GM19240 (cell line): ENCODE results near the gene TAS1R1.

Source experiments
- DNase-seq: peaks from one replicate; pipeline ENCODE4 v3.0.0; 2011; ENCODE audit warnings: low spot score; ENCODE audit not compliant: insufficient read length

The TAS1R1 gene

DNA sequence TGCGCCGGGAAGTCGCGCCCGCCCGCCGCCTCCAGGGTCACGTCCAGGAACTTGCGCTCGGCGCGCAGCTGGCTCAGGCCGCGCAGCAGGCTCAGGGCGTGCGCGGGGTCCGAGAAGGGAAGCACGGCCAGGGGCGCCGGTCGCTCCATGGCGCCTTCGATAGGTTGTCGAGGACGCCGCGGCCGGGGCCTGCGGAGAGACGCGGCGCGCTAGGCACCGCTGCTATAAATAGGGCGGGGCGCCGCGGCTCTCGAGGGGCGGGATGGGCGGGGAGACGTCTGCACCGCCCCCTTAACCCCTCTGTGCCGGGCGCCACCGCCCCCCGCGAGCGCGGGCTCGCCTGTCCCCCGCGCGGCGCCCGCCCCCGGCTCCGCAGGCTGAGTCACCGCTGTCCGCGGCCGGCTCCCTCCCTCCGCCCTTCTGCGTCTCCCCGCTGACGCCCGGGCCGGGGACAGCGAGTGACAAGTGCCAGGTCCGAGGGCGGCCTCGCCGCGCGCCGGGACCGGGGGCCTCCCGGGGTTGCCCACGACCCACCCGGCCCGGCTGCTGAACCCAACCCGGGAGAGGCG is 47.6 kb downstream of the TAS1R1 start, which contains the start of gene KLHL21:
Gene KLHL21 (minus strand): TSS at position 201 of the 569 bp plus-strand sequence. CDS start 52 bp downstream, at position 149.
- peak; percentile 71 for DNase-seq

- no peak for DNase-seq
Observed at GRCh38 chr1:6603238-6603914, 48.3 kb downstream of the TAS1R1 start.

GRCh38 chr1:6603915-6604558 is 48.9 kb downstream of the TAS1R1 start:
- no peak for DNase-seq

DNA sequence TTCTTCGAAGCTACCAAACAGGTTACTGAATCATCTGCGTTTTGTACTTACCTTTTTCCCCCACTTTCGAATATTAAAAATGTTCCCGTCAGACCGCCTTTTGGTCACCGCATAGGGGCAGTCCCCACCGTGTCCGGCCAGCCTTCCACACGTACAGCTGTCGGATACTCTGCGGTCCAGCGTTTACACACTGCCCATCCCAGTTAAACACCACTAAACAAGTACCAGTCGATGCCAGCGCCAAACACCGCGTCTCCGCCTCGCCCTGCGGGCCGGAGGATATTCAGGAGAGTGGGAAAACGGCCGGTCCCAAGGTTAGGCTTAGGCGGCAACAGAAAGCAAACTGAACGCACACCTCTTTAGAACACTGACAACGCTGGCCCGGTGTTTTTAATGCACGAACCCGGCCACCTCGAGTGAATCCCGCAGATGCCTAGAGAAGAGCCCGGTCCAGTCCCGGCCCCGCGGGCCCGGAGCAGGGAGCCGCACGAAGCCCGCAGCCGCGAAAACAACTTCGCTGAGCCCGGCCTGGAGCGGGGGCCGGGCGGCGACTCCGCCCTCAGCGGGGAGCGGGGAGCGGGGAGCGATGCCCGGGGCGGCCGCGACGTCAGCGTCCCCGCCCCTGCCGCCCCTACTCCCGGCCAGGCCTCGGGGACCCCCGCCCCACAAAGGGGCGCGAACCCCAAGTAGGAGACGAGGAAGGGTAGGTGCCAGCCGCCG is 57.7 kb downstream of the TAS1R1 start:
- DNase-seq: no peak

- DNase-seq: peak; percentile 97
Observed at GRCh38 chr1:6613361-6614018, 58.4 kb downstream of the TAS1R1 start, which contains the start of gene PHF13. Gene PHF13, plus strand, starts transcription at chr1:6613731. Its CDS starts 336 bp downstream, at chr1:6614067.

DNA sequence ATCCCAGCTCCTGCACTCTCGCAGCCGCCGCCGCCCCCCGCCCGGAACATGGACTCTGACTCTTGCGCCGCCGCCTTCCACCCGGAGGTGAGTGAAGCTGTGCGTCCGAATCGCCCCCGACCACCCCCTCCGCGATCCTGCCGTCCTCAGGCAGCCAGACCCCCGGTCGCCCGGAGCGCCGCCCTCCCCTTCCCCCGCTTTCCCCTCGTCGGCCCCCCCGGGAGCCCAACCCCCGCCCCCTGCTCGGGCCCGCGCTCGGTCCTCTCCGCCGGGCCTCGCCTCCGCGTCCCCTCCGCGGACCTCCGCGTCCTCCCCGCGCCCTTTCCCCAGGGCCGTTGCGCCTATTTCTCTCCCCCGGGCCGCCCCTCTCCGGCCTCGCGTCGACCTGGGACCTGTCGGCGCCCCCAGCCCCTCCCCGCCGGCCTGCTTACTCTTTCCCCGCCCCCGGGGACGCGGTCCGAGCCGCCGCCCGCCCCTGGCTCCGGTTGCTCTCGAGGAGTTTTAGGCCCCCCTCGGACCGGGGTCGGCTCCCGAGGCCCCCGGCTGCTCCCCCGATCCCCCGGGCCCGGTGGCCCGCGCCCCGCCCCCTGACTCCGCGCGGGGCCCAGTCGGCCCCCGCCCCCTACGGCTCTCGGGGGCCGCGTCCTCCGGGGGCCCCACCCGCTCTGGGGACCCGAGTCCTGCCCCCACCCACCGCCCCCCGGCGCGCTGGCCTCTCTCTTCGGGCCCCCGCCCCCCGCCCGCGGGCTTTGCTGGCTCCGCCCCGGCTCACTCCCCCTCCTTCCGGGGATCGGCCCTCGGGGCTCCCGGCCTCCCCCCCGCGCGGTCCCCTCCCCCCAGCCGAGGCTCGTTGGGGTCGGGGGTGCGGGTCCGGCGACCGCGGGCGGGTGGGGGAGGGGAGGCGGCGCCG is 59.2 kb downstream of the TAS1R1 start:
- DNase-seq: peak; percentile 52

DNA sequence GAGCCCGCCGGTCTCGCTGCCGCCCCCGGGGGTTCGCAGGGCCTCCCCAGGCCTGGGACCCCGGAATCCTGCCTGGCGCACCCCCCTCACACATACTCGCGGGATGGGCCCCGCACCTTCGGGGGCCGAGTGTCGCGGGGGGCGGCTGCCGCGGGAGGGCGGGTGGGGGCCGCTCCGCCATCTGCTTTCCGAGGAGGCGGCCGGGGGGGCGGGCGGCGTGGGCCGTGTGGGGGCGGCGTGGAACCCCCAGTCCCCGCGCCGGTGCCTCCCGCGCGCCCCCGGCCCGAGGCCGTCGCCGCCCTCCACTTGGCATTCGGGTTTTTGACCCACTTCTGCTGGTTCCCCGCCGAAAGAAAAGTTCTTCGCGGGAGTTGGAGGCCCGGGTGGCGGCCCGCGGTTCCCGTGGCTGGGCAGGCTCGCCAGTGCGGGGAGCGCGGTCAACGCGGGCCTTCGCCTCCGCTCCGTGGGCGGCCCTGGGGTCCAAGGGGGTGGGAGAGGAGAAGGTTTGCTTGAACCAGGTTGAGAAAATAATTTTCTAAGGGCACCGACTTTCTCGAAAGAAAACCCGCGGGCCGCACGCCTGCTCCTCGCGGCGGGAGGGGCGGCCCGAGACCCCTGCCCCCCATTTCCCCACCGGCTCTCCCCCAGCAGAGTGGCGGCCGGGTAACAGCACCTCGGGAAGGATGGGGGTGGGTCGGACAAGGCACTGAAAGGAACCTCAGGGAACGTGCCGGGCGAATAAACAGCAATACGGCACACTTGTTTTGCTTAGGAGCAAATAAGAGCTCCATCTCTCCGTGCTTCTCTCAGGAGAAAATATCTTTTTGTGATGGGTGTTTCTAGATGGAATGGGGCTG is 60.0 kb downstream of the TAS1R1 start:
- DNase-seq: no peak

GRCh38 chr1:6619045-6619444 is 63.9 kb downstream of the TAS1R1 start:
- DNase-seq: no peak

GRCh38 chr1:6621429-6622391 is 66.6 kb downstream of the TAS1R1 start:
- no peak for DNase-seq

- no peak for DNase-seq
Observed at GRCh38 chr1:6622396-6623152, 67.5 kb downstream of the TAS1R1 start.

GRCh38 chr1:6623269-6623965 is 68.3 kb downstream of the TAS1R1 start:
- DNase-seq: no peak

DNA sequence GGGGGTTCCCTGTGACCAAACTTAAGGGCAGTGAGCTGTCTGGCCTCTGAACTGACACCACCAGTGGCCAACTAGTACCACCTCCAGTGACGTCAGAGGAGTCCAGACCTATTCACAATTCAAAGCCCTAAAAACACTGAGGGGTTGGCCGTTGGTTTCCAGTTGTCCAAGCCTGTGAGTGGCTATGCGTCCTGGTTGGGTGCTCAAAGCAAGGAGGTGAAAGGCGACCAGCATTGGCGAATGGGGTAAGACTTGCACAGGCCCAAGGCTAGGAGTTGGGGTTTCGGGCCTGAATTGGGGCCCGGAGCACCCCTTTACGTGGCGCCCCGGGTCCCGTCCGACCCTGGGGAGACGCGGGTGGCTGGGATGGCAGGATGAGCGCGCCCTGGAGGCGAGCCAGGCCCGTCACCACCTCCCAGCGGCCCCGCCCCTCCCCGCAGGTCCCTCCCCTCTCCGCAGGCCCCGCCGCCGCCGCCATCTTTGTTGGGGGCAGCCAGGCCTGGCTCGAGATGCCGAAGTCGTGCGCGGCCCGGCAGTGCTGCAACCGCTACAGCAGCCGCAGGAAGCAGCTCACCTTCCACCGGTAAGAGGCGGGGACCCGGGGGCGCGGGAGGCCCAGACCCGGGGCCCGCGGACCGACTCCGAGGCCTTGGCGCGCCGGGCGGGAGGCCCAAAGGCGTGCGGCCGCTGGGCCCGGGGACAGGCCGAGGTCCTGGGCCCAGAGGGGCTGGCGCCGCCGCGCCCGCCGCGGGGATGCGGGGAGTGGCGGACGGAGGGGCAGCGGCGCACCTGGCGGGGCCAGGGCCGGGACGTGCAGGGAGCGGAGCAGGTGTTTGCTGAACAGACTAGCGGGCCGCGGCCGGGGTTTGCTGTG is 69.8 kb downstream of the TAS1R1 start, which contains the start of gene THAP3:
Gene THAP3 (plus strand): TSS at position 159 of the 874 bp plus-strand sequence. CDS start 351 bp downstream, at position 510.
- DNase-seq: peak; percentile 94

- peak; percentile 43 for DNase-seq
Observed at GRCh38 chr1:6625584-6626149, 70.6 kb downstream of the TAS1R1 start.

- no peak for DNase-seq
Observed at GRCh38 chr1:6627031-6627430, 71.9 kb downstream of the TAS1R1 start.

DNA sequence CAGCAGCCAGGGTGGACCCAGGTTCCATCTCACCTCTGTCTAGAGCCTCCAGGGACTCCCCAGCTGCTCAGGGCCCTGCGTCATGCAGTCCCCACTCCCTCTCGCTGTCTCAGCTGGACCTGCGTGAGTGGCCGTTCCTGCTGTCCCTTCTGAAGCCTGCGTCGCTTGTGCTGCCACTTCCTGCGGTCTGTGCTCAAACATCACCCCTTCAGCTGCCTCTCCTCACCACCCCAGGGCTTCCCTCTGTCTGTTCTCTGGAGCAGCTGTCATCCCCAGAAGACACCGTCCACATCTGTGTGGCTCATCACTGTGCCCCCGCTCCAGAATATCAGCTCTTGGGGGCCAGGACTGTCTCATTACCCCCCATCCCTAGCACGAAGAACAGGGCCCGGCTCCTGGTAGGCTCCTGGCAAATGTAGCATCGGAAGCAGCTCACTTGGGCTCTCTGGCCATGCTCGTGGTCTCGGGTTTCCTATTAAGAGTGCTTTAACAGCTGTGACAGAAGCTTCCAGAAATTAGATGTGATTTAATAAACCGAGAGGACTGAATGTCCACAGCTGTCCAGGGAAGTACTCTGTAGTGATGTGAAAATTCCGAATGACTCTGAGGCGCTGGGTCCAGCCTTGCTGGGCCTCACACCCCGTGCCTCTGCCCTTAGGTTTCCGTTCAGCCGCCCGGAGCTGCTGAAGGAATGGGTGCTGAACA is 72.9 kb downstream of the TAS1R1 start:
- DNase-seq: no peak
